OCI-LY7 (cell line): ENCODE measurements around the gene CSHL1. TPM values are rescaled to one million over a fixed set of nuclear protein-coding genes. Genes with fewer than 3 reads are reported as not detected.
A peak's percentile ranks its signal among the peaks of the same experiment; 100 is the strongest.

ENCODE experiments used
- BruUV-seq: library from RNA; stranded (reverse); fragments of 400-500 nt; replicated peaks from 2 replicates; lab custom pipeline; 2021; lab: Mats Ljungman, UMichigan
- CTCF ChIA-PET: fragments of 300-600 bp; sonication (Branson Sonifier 250); formaldehyde crosslinking; loops from one replicate; lab custom pipeline; 2022; ENCODE audit warnings: antibody characterized with exemption; ENCODE audit not compliant: unreplicated experiment; lab: Charles Lee
- POLR2A ChIA-PET: fragments of 300-600 bp; sonication (Branson Sonifier 250); formaldehyde crosslinking; loops from one replicate; lab custom pipeline; 2022; ENCODE audit warnings: antibody characterized with exemption; lab: Charles Lee
- DNase-seq: peaks from one replicate; pipeline ENCODE4 v3.0.0-alpha.2; 2015; ENCODE audit warnings: low spot score
- H2AFZ ChIP-seq: fragments of 200-600 bp; sonication (generic), shearing (Covaris generic); 2 replicates; pipeline ENCODE4 v1.6.1; 2014; ENCODE audit warnings: mild to moderate bottlenecking, antibody characterized with exemption, low read length, moderate library complexity
- H3K27ac ChIP-seq: fragments of 200-600 bp; sonication (generic); 2 replicates; pipeline ENCODE4 v1.5.1; 2014; ENCODE audit warnings: mixed run types, low read depth, mild to moderate bottlenecking, moderate library complexity, low read length, inconsistent platforms; ENCODE audit not compliant: poor library complexity, severe bottlenecking
- H3K36me3 ChIP-seq: fragments of 200-600 bp; sonication (generic); 2 replicates; pipeline ENCODE4 v1.6.1; 2014; ENCODE audit warnings: mild to moderate bottlenecking, antibody characterized with exemption, low read length, moderate library complexity, mixed read lengths; ENCODE audit not compliant: insufficient read depth
- H3K4me1 ChIP-seq: fragments of 200-600 bp; sonication (generic); 2 replicates; pipeline ENCODE4 v1.5.1; 2014; ENCODE audit warnings: mild to moderate bottlenecking, low read length; ENCODE audit not compliant: insufficient read depth, poor library complexity, severe bottlenecking
- H3K4me2 ChIP-seq: fragments of 200-600 bp; sonication (generic); 2 replicates; pipeline ENCODE4 v1.6.1; 2014; ENCODE audit warnings: mild to moderate bottlenecking, low read length
- H3K4me3 ChIP-seq: fragments of 200-600 bp; sonication (generic); 2 replicates; pipeline ENCODE4 v1.5.1; 2014; ENCODE audit warnings: mild to moderate bottlenecking, low read depth, low read length; ENCODE audit not compliant: poor library complexity, severe bottlenecking
- H3K79me2 ChIP-seq: fragments of 200-600 bp; sonication (generic); 2 replicates; pipeline ENCODE4 v1.6.1; 2016; ENCODE audit warnings: low read depth, mild to moderate bottlenecking, low read length, moderate library complexity, mixed read lengths; ENCODE audit not compliant: insufficient read depth
- H3K9me2 ChIP-seq: fragments of 200-600 bp; sonication (generic); 2 replicates; pipeline ENCODE4 v1.6.1; 2016; ENCODE audit warnings: mild to moderate bottlenecking, low read length, mixed read lengths; ENCODE audit not compliant: insufficient read depth
- H3K9me3 ChIP-seq: fragments of 200-600 bp; sonication (generic); 2 replicates; pipeline ENCODE4 v1.6.1; 2014; ENCODE audit warnings: mild to moderate bottlenecking, mixed run types, low read length, mixed read lengths
- H4K20me1 ChIP-seq: fragments of 200-600 bp; sonication (generic); 2 replicates; pipeline ENCODE4 v1.6.1; 2014; ENCODE audit warnings: mild to moderate bottlenecking, antibody characterized with exemption, low read length, moderate library complexity, mixed read lengths; ENCODE audit not compliant: insufficient read depth
- EZH2phosphoT487 ChIP-seq: fragments of 200-600 bp; sonication (generic); IDR thresholded peaks from 2 replicates; pipeline ENCODE4 v1.6.1; 2018; ENCODE audit warnings: low read depth, borderline replicate concordance, mild to moderate bottlenecking, mixed run types, antibody characterized with exemption, low read length, moderate library complexity, mixed read lengths
- intact Hi-C: fragments of 100-400 bp; cut with micrococcal nuclease; formaldehyde crosslinking; loops from one replicate; pipeline ENCODE4 v1.10.0; 2022; ENCODE audit not compliant: unreplicated experiment
- total RNA-seq, 2 experiments: library from RNA; depleted of rRNA in 1 of 2; stranded (reverse); fragments of >200 nt in 1 of 2; shearing (Covaris generic) in 1 of 2; gene quantifications; 2 replicates each; pipeline ENCODE4 v1.2.3, GENCODE V29; 2014 to 2022
- TF ChIP-seq, protein P1 (sequence below): fragments of 200-600 bp; sonication (generic); conservative IDR thresholded peaks from 2 replicates; pipeline ENCODE4 v1.5.1; 2014; ENCODE audit warnings: mild to moderate bottlenecking, antibody characterized with exemption, low read length, moderate library complexity, mixed read lengths

The CSHL1 gene
- total RNA-seq, 2 experiments from 2014 or later: not detected

DNA sequence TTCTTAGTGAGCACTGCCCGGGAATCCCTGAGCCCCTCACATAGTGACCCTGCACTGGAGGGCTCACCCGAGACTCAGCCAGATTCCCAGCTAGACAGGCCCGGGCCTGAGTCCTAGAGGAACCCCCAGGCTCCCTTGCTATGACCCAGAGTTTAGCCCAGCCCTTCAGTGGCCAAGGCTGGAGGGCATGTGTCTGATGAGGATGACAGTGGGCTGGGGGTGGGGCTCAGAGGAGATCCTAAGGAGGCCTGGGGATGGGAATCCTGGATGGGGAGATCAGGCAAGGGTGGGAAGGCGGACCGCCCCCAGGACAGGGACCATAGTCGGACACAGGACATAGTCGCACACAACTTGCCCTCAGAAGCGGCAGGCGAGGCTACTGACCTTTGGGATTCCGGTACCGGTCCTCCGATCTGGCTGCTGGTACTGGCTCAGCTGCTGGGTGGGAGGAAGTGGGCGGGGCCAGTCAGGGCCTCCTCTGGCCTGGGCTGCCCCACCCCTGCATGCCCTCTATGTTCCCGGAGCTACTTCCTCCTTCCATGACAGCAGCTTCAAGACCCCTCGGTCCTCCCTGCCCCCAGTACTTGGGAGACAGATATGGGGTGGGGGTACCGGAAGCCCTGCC lies 20.0 kb upstream of the CSHL1 start:
- BruUV-seq: no TSS peak
- intact Hi-C loops: loop anchor here (5.0 kb wide), 2 partner anchors 91 to 234 kb away; partner anchors contain the start of gene ICAM2
- H3K27ac ChIP-seq: peak overlapping the region; percentile 99
- TF ChIP-seq, protein P1, sequence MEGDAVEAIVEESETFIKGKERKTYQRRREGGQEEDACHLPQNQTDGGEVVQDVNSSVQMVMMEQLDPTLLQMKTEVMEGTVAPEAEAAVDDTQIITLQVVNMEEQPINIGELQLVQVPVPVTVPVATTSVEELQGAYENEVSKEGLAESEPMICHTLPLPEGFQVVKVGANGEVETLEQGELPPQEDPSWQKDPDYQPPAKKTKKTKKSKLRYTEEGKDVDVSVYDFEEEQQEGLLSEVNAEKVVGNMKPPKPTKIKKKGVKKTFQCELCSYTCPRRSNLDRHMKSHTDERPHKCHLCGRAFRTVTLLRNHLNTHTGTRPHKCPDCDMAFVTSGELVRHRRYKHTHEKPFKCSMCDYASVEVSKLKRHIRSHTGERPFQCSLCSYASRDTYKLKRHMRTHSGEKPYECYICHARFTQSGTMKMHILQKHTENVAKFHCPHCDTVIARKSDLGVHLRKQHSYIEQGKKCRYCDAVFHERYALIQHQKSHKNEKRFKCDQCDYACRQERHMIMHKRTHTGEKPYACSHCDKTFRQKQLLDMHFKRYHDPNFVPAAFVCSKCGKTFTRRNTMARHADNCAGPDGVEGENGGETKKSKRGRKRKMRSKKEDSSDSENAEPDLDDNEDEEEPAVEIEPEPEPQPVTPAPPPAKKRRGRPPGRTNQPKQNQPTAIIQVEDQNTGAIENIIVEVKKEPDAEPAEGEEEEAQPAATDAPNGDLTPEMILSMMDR: no peak
- no peak for TF ChIP-seq EZH2phosphoT487
- H3K4me1 ChIP-seq: peaks cover 73% of the 10 kb centered on the region
- no peaks in the 10 kb centered on the region for H3K9me2 ChIP-seq
- H2AFZ ChIP-seq: no peak overlapping the region
- DNase-seq: peak; percentile 83
- H3K79me2 ChIP-seq: peaks cover 50% of the 10 kb centered on the region
- H3K4me3 ChIP-seq: peak overlapping the region; percentile 98
- peak overlapping the region; percentile 95 for H3K4me2 ChIP-seq
- H3K9me3 ChIP-seq: no peaks in the 10 kb centered on the region
- peaks cover 17% of the 10 kb centered on the region for H4K20me1 ChIP-seq
- ChIA-PET CTCF (interaction anchor here (0.6 to 3.3 kb wide), 2 partner anchors 12 to 15 kb away, joined by 3 to 21 read pairs; partner anchors contain the start of gene GH1), POLR2A (interaction anchor here (0.6 to 2.0 kb wide), 5 partner anchors 9 to 143 kb away, joined by 4 to 12 read pairs (median 4); no protein-coding TSS in a partner anchor)
- peaks cover 55% of the 10 kb centered on the region for H3K36me3 ChIP-seq

DNA sequence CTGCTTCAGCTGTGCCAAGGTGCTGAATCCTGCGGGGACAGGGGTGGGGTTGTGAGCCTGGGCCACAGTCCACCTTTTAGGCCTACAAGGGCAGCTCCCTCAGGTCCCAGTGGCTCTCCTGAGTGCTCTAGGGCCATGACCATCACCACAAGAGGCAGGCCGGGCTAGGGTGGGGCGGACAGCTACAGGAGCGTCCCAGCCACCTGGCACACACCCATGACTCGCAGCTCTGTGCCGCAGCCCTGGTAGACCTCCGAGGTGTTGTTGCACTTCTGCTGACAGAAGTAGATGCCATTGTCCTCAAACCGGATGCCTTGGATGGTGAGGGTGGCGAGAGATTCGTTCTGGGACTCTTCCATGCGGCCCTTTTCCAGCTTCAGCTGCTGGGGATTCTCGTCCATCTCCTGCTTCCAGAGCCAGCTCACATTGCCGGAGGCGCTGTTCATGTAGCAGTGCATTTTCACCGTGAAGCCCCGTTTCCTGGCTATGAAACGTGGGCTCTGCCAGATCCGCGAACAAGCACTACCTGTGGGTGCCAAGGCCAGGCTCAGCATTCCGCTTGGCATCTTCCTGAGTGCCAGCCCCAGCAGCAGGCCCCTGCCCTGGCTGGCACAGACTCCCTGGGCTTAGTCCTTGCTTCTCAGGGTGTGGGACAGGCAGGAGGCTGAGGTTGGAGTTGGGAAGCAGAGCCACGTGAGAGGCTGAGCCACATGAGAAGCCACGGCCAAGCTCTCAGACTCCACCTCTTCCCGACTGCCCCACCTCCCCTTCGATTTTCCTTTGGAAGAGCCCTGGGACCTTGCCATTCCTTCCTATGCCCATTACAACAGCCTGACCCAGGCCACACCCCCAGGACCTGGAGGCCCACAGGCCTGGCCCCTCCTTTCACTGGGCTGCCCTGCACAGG lies 19.1 kb upstream of the CSHL1 start:
- POLR2A ChIA-PET: interaction anchor here (0.5 to 1.4 kb wide), 3 partner anchors 16 to 294 kb away, joined by 3 to 6 read pairs (median 5); no protein-coding TSS in a partner anchor

More for the DNA sequence above, 19.1 kb upstream of the CSHL1 start:
- Histone ChIP-seq H4K20me1 (peaks cover 17% of the 10 kb centered on the region), H3K9me3 (no peaks in the 10 kb centered on the region), H3K4me1 (peaks cover 75% of the 10 kb centered on the region), H3K79me2 (peaks cover 50% of the 10 kb centered on the region), H3K27ac (peak overlapping the region; percentile 99), H3K4me3 (peak overlapping the region; percentile 98), H3K36me3 (peaks cover 56% of the 10 kb centered on the region), H3K9me2 (no peaks in the 10 kb centered on the region), H2AFZ (no peak overlapping the region), H3K4me2 (peak overlapping the region; percentile 95)
- CTCF ChIA-PET: interaction anchor here (0.7 to 1.5 kb wide), 2 partner anchors 10 to 16 kb away, joined by 3 to 9 read pairs; no protein-coding TSS in a partner anchor
- peak; percentile 57 for DNase-seq
- TF ChIP-seq, protein P1: 0 out of 2 replicates have a peak, but pooled peaks have one; percentile 33
- no peak for TF ChIP-seq EZH2phosphoT487
- no TSS peak for BruUV-seq
- intact Hi-C loops: loop anchor here (5.0 kb wide), 3 partner anchors 92 to 567 kb away; partner anchors contain the start of genes ICAM2 and POLG2
